Hepatocyte (in vitro differentiated cells): ENCODE measurements around the gene MSL3B.

Experiments
- EZH2 ChIP-seq: fragments of 200-600 bp; sonication (generic); IDR thresholded peaks from 2 replicates; pipeline ENCODE4 v1.6.1; 2016; ENCODE audit warnings: antibody characterized with exemption, mild to moderate bottlenecking, borderline replicate concordance
- TF ChIP-seq, protein P1 (sequence below): fragments of 200-600 bp; sonication (generic); IDR thresholded peaks from 2 replicates; pipeline ENCODE4 v1.5.1; 2016; ENCODE audit warnings: antibody characterized with exemption, mild to moderate bottlenecking; ENCODE audit not compliant: poor library complexity

DNA sequence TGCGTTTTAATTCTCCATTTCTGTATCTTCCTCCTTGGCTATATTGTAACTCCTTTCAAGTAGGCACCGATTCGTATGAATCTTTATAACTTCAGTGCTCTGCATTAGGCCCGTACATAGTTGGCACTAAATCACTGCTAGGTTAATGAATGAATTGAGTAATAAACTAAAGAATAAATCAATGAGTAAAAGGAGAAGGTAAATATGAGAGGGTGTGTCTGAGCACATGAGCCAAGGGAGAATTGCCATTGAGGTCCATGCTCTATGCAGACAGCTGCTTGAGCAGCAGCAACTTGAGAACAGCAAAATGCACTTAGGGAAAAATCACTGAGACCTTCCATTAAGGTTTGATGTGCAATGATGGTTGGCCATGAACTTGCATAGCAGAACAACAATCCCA is 37.8 kb upstream of the MSL3B start:
- TF ChIP-seq, protein P1, sequence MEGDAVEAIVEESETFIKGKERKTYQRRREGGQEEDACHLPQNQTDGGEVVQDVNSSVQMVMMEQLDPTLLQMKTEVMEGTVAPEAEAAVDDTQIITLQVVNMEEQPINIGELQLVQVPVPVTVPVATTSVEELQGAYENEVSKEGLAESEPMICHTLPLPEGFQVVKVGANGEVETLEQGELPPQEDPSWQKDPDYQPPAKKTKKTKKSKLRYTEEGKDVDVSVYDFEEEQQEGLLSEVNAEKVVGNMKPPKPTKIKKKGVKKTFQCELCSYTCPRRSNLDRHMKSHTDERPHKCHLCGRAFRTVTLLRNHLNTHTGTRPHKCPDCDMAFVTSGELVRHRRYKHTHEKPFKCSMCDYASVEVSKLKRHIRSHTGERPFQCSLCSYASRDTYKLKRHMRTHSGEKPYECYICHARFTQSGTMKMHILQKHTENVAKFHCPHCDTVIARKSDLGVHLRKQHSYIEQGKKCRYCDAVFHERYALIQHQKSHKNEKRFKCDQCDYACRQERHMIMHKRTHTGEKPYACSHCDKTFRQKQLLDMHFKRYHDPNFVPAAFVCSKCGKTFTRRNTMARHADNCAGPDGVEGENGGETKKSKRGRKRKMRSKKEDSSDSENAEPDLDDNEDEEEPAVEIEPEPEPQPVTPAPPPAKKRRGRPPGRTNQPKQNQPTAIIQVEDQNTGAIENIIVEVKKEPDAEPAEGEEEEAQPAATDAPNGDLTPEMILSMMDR = no peak
- TF ChIP-seq EZH2 = no peak
